Stimulated activated CD4-positive, alpha-beta T cell treated with anti-CD3 and anti-CD28 coated beads, Interleukin-2, amount 100 ng/mL, for 48 hours (primary cell): Measurements from ENCODE around the gene EPHA5.

Experiments used
- DNase-seq, 2 donors: peaks; one replicate each; pipeline ENCODE4 v3.0.0-alpha.2; 2020

EPHA5 gene

GRCh38 chr4:65472531-65472930, 197.8 kb downstream of the EPHA5 start:
- DNase-seq = no peak

DNA sequence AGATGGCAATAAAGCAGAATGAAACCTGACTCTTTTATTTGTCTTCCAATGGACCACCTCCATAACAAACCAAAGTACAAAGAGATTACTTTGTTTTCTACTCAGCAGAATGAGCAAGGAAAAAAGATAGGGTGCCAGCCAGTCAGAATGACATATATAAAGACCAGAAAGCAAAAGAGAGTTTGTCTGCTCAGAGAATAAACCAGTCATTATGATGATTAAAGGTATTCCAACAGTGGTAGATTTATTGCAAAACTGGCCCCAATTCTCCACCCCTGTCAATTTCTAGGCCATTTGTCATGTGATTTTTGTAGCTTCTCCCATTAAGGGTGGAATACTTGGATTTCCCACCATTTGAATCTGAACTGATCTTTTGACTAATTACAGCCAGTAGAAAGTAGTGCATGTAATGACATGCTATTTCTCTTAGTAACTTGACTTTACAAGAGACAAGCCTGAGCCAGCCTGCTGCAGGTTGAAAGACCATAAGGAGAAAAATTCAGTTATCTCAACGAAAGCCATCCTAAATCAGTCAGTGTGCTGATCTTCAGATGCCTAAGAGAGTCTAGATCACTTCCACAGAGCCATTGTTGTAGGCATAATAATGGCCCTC, 203.1 kb downstream of the EPHA5 start:
- no peak for DNase-seq

GRCh38 chr4:65461781-65462180, 208.5 kb downstream of the EPHA5 start:
- no peak for DNase-seq

GRCh38 chr4:65457011-65457410, 213.3 kb downstream of the EPHA5 start:
- no peak for DNase-seq

DNA sequence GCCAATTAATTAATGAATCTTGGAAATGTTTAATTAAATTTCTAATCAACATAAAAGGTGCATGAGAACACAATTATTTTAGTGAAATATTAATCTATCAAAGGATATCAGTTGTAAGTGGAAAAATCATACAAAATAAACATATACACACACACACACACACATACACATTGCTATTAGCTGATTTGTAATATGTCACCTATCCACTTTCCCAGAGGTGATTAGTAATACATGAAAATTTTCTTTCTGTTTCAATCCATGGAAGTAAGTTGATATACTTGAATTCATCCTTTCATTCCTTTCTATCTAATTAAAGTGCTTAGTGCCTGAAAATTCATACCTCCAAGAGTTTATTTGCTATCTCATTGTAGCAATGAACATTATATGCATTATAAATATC, 213.7 kb downstream of the EPHA5 start:
- DNase-seq = no peak

GRCh38 chr4:65453398-65453797, 216.9 kb downstream of the EPHA5 start:
- DNase-seq = no peak

DNA sequence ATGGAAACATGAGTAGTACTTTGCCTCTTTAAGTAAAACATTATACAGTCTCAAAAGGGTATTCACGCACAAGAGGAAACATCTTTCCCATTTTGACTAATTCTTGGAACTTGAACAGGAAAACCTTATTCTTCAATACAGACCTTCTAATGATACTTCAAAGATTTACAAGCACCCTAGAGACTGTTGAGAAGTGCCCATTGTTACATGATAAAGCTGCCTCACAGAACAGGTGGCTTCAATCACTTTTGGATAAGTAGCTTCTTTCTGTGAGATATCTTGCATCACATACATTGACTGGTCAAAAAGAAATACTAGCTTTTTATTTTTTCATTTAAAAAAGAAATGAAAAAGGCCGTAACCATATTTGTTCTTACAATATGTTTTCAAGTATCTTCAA, 219.4 kb downstream of the EPHA5 start:
- no peak for DNase-seq

DNA sequence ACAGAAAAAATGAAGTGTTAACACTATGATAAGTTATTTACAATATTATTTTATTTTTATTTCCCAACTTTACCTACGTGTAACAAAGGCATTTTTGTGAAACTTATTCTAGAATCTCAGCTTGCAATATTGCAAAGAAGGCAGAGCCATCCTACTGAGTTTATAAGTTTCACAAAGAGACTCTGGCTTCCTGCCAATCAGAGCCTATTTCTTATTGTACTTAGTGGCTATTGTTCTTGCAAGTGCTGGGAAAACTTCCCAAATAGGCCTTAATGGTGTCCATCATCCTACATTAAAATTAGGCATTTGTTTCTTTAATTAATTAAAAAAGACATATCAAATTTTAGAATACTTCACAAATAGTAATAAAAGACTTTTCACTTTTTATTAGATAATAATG, 233.2 kb downstream of the EPHA5 start:
- no peak for DNase-seq

DNA sequence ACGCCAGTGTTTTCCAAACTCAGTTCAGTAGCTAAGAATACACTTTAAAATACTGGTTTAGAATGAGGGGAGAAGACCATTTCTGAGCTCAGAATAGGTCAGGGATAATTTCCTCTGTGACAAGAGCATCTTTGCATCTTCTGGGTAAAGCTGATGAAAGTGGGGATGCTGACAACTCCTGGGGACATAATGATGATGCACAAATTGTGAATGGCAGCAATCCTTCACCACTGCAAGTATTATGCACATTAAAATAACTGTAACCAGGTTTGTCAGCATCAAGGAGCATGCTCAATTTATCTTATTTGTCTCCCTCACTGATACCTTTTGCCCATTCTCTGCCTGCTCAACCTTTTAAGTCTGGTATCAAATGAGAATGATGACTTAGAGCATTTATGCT, 248.2 kb downstream of the EPHA5 start:
- no peak for DNase-seq

- DNase-seq = no peak
Measured at GRCh38 chr4:65420036-65420435, 250.3 kb downstream of the EPHA5 start.

DNA sequence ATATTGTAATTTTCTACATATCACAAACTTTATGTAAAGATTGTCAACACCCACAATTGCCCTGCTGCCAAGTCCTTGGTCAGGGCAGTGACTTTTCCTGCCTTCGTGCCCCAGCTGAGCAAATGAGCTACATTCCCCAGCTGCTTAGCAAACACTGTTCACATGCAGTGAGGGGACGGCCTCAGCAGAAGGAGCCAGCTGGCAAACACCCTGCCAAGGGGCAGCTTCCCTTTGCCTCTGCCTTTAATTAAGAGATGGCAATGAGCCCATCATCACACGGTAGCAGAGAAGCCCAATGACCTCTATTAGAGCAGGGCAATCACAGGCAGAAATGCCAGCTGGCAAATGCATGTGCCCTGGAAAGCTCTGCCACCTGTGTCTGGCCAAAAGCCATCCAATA, 253.4 kb downstream of the EPHA5 start:
- DNase-seq = no peak

GRCh38 chr4:65407483-65407882, 262.8 kb downstream of the EPHA5 start:
- no peak for DNase-seq

- no peak for DNase-seq
Measured at GRCh38 chr4:65401083-65401482, 269.2 kb downstream of the EPHA5 start.

GRCh38 chr4:65399084-65399483, 271.2 kb downstream of the EPHA5 start:
- DNase-seq = no peak

DNA sequence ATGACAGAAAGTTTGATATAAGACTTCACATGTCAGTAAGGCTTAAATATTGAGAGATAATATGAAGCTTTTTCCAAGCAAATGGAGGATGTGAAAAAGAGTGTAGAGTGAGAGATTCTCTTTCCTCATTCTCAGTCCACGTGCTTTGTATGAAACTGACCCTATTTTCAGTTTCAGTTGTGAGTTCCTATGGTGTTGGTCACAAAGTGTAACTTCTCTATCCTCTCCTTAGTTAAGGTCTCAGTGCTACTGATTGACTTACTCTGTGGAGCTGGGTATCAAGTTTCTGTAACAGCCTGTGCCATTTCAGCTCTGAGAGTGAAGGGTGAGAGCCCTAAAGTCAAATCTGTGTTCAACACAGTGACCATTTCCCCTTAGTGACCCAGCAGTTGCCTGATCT, 277.2 kb downstream of the EPHA5 start:
- DNase-seq = no peak

GRCh38 chr4:65392488-65392887, 277.8 kb downstream of the EPHA5 start:
- no peak for DNase-seq

- DNase-seq = no peak
Measured at GRCh38 chr4:65391814-65392213, 278.5 kb downstream of the EPHA5 start.

DNA sequence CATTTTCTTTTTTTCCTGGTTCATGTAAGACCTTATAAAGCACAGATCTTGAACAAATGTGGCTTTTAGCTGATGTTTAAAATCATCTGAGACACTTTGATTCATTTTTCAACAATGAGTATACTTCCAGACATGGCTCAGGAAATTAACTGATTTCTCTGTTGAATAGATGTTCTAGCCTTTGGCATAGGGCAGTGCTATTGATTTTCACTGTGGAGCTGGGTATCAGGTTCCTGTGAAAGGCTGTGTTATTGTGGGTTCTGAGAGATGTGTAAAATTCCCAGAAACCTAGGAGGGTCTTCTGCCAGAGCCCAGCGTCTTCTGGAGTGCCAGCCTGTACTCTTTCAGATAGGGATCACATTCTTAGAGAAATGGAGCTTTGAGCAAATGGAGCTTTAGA, 278.9 kb downstream of the EPHA5 start:
- DNase-seq = no peak

- no peak for DNase-seq
Measured at GRCh38 chr4:65386927-65387326, 283.4 kb downstream of the EPHA5 start.

- no peak for DNase-seq
Measured at GRCh38 chr4:65383589-65384305, 286.5 kb downstream of the EPHA5 start.

GRCh38 chr4:65381648-65382047, 288.6 kb downstream of the EPHA5 start:
- no peak for DNase-seq

DNA sequence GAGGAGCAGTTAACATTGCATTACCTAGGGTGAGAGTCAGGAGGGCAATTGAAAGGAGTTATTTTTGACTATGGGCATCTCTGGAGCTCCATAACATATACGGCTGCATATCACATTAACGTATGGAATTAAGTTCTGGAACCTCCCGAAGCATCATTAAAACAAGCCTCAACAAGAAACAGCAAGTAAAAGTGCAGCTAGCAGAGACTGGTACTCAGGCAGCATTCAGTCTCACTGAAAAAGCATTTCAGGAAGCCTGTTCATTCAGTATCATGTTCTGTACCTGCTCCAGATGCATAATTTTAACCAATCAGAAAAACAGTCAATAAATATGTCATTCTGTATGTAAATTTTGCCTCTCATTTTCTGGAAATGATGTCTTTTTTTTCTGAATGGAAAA, 299.6 kb downstream of the EPHA5 start:
- no peak for DNase-seq

GRCh38 chr4:65367306-65367705, 303.0 kb downstream of the EPHA5 start:
- no peak for DNase-seq

- no peak for DNase-seq
Measured at GRCh38 chr4:65358914-65359313, 311.4 kb downstream of the EPHA5 start.

GRCh38 chr4:65353098-65353497, 317.2 kb downstream of the EPHA5 start:
- no peak for DNase-seq
